C4-2B (cell line): ENCODE results near the gene PAX3.

Experiments used
- ZFX ChIP-seq: fragments of 450-650 bp; IDR thresholded peaks from 2 replicates; pipeline ENCODE4 v1.6.1; 2017
- TF ChIP-seq, protein P1 (sequence below): fragments of 450-650 bp; conservative IDR thresholded peaks from 2 replicates; pipeline ENCODE4 v1.5.1; 2017; ENCODE audit warnings: mild to moderate bottlenecking

DNA sequence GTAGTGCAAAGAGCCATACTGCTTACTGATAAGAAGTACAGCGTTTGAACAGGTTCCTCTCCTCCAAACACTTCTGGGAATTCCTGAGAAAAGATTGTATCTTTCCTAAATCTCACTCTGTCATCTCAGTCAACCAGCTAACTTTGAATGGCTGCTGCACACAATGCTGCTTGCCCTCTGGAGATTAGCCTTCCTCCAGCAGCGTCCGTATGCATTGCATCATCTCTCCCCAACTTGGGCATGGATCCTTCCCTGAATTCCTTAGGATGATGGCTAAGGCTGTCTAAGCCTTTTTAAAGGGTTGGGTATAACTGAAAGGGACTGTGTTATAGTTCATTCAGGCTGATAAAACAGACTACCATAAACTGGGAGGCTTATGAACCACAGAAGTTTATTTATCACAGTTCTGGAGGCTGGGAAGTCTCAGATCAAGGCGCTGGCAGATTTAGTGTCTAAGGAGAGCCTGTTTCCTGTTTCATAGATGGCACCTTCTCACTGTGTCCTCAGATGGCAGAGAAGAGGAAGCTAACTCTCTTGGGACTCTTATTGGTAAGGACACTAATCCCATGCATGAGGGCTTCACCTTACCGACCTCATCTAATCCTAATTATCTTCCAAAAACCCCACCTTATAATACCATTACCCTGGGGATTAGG lies 105.3 kb downstream of the PAX3 start:
- TF ChIP-seq, protein P1, sequence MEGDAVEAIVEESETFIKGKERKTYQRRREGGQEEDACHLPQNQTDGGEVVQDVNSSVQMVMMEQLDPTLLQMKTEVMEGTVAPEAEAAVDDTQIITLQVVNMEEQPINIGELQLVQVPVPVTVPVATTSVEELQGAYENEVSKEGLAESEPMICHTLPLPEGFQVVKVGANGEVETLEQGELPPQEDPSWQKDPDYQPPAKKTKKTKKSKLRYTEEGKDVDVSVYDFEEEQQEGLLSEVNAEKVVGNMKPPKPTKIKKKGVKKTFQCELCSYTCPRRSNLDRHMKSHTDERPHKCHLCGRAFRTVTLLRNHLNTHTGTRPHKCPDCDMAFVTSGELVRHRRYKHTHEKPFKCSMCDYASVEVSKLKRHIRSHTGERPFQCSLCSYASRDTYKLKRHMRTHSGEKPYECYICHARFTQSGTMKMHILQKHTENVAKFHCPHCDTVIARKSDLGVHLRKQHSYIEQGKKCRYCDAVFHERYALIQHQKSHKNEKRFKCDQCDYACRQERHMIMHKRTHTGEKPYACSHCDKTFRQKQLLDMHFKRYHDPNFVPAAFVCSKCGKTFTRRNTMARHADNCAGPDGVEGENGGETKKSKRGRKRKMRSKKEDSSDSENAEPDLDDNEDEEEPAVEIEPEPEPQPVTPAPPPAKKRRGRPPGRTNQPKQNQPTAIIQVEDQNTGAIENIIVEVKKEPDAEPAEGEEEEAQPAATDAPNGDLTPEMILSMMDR: no peak
- TF ChIP-seq ZFX: no peak
